ENCODE measurements around the gene FRMPD4. TPM values are rescaled to one million over a fixed set of nuclear protein-coding genes. Genes with fewer than 3 reads are reported as not detected.

FRMPD4 gene
- total RNA-seq, 1 experiment from 2014 or later = 1.4 TPM

- TF ChIP-seq ZNF396 (CRISPR knock-in tag; IDR thresholded peaks at IDR 0.05; ENCODE audit: borderline replicate concordance) (no peak), ZNF138 (CRISPR knock-in tag; conservative IDR thresholded peaks at IDR 0.05) (no peak), OVOL2 (CRISPR knock-in tag; IDR thresholded peaks at IDR 0.05; ENCODE audit: borderline replicate concordance) (no peak), MYBL2 (CRISPR knock-in tag; IDR thresholded peaks at IDR 0.05) (no peak), ESRRA (CRISPR knock-in tag; IDR thresholded peaks at IDR 0.05; ENCODE audit: borderline replicate concordance) (no peak), GTF2I (CRISPR knock-in tag; conservative IDR thresholded peaks at IDR 0.05) (no peak), SMAD4 (CRISPR knock-in tag; IDR thresholded peaks at IDR 0.05) (no peak)
- TF ChIP-seq, protein P1, sequence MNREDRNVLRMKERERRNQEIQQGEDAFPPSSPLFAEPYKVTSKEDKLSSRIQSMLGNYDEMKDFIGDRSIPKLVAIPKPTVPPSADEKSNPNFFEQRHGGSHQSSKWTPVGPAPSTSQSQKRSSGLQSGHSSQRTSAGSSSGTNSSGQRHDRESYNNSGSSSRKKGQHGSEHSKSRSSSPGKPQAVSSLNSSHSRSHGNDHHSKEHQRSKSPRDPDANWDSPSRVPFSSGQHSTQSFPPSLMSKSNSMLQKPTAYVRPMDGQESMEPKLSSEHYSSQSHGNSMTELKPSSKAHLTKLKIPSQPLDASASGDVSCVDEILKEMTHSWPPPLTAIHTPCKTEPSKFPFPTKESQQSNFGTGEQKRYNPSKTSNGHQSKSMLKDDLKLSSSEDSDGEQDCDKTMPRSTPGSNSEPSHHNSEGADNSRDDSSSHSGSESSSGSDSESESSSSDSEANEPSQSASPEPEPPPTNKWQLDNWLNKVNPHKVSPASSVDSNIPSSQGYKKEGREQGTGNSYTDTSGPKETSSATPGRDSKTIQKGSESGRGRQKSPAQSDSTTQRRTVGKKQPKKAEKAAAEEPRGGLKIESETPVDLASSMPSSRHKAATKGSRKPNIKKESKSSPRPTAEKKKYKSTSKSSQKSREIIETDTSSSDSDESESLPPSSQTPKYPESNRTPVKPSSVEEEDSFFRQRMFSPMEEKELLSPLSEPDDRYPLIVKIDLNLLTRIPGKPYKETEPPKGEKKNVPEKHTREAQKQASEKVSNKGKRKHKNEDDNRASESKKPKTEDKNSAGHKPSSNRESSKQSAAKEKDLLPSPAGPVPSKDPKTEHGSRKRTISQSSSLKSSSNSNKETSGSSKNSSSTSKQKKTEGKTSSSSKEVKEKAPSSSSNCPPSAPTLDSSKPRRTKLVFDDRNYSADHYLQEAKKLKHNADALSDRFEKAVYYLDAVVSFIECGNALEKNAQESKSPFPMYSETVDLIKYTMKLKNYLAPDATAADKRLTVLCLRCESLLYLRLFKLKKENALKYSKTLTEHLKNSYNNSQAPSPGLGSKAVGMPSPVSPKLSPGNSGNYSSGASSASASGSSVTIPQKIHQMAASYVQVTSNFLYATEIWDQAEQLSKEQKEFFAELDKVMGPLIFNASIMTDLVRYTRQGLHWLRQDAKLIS (CRISPR knock-in tag; IDR thresholded peaks at IDR 0.05; ENCODE audit: borderline replicate concordance) = no peak
Measured at GRCh38 chrX:12423346-12423745, 285.1 kb downstream of the FRMPD4 start (continued).

GRCh38 chrX:12425496-12425895 lies 287.2 kb downstream of the FRMPD4 start:
- Mint-ChIP-seq H3K4me3 (no peak overlapping the region), H3K9me3 (0 out of 2 replicates have a peak, but pooled peaks cover 2% of the 10 kb centered on the region), H3K4me1 (peaks cover 22% of the 10 kb centered on the region), H3K36me3 (no peaks in the 10 kb centered on the region), H3K27me3 (ENCODE audit: low read depth) (peaks cover 83% of the 10 kb centered on the region), H3K27ac (no peak overlapping the region)
- DNase-seq (ENCODE audit: low spot score) = no peak
- no peak for TF ChIP-seq NR1H2 (CRISPR knock-in tag; IDR thresholded peaks at IDR 0.05)
- TF ChIP-seq, protein P2, sequence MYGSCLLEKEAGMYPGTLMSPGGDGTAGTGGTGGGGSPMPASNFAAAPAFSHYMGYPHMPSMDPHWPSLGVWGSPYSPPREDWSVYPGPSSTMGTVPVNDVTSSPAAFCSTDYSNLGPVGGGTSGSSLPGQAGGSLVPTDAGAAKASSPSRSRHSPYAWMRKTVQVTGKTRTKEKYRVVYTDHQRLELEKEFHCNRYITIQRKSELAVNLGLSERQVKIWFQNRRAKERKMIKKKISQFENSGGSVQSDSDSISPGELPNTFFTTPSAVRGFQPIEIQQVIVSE (CRISPR knock-in tag; IDR thresholded peaks at IDR 0.05; ENCODE audit: borderline replicate concordance) = no peak
- TF ChIP-seq, protein P3, sequence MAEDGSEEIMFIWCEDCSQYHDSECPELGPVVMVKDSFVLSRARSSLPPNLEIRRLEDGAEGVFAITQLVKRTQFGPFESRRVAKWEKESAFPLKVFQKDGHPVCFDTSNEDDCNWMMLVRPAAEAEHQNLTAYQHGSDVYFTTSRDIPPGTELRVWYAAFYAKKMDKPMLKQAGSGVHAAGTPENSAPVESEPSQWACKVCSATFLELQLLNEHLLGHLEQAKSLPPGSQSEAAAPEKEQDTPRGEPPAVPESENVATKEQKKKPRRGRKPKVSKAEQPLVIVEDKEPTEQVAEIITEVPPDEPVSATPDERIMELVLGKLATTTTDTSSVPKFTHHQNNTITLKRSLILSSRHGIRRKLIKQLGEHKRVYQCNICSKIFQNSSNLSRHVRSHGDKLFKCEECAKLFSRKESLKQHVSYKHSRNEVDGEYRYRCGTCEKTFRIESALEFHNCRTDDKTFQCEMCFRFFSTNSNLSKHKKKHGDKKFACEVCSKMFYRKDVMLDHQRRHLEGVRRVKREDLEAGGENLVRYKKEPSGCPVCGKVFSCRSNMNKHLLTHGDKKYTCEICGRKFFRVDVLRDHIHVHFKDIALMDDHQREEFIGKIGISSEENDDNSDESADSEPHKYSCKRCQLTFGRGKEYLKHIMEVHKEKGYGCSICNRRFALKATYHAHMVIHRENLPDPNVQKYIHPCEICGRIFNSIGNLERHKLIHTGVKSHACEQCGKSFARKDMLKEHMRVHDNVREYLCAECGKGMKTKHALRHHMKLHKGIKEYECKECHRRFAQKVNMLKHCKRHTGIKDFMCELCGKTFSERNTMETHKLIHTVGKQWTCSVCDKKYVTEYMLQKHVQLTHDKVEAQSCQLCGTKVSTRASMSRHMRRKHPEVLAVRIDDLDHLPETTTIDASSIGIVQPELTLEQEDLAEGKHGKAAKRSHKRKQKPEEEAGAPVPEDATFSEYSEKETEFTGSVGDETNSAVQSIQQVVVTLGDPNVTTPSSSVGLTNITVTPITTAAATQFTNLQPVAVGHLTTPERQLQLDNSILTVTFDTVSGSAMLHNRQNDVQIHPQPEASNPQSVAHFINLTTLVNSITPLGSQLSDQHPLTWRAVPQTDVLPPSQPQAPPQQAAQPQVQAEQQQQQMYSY (CRISPR knock-in tag; IDR thresholded peaks at IDR 0.05) = no peak
- TF ChIP-seq ZNF671 (CRISPR knock-in tag; IDR thresholded peaks at IDR 0.05) = no peak
- TF ChIP-seq, protein P4, sequence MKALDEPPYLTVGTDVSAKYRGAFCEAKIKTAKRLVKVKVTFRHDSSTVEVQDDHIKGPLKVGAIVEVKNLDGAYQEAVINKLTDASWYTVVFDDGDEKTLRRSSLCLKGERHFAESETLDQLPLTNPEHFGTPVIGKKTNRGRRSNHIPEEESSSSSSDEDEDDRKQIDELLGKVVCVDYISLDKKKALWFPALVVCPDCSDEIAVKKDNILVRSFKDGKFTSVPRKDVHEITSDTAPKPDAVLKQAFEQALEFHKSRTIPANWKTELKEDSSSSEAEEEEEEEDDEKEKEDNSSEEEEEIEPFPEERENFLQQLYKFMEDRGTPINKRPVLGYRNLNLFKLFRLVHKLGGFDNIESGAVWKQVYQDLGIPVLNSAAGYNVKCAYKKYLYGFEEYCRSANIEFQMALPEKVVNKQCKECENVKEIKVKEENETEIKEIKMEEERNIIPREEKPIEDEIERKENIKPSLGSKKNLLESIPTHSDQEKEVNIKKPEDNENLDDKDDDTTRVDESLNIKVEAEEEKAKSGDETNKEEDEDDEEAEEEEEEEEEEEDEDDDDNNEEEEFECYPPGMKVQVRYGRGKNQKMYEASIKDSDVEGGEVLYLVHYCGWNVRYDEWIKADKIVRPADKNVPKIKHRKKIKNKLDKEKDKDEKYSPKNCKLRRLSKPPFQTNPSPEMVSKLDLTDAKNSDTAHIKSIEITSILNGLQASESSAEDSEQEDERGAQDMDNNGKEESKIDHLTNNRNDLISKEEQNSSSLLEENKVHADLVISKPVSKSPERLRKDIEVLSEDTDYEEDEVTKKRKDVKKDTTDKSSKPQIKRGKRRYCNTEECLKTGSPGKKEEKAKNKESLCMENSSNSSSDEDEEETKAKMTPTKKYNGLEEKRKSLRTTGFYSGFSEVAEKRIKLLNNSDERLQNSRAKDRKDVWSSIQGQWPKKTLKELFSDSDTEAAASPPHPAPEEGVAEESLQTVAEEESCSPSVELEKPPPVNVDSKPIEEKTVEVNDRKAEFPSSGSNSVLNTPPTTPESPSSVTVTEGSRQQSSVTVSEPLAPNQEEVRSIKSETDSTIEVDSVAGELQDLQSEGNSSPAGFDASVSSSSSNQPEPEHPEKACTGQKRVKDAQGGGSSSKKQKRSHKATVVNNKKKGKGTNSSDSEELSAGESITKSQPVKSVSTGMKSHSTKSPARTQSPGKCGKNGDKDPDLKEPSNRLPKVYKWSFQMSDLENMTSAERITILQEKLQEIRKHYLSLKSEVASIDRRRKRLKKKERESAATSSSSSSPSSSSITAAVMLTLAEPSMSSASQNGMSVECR (CRISPR knock-in tag; IDR thresholded peaks at IDR 0.05; ENCODE audit: borderline replicate concordance) = no peak
- no peak for TF ChIP-seq GABPB1 (CRISPR knock-in tag; IDR thresholded peaks at IDR 0.05)
- TF ChIP-seq USF1 (CRISPR knock-in tag; IDR thresholded peaks at IDR 0.05) = no peak
- no peak for TF ChIP-seq NFE2L1 (CRISPR knock-in tag; IDR thresholded peaks at IDR 0.05)
- TF ChIP-seq ATF6 (CRISPR knock-in tag; IDR thresholded peaks at IDR 0.05) = no peak
- no peak for TF ChIP-seq ZNF121 (CRISPR knock-in tag; IDR thresholded peaks at IDR 0.05)
- no peak for TF ChIP-seq ZNF317 (CRISPR knock-in tag; IDR thresholded peaks at IDR 0.05; ENCODE audit: borderline replicate concordance, low read depth)
- ATAC-seq = no peak
- ChIA-PET POLR2A (no interaction called here), CTCF (no interaction called here)

Data from WTC11 (cell line).